H54 (cell line): Measurements from ENCODE around the gene KIFC1.
"Not testable (repeated sequence)": the region's sequence is repeated elsewhere in the genome, so short reads cannot be mapped to it uniquely, and the experiment has no call there.

Source experiments
- DNase-seq: peaks from one replicate; pipeline ENCODE4 v3.0.0; 2011; ENCODE audit warnings: low spot score, mixed read lengths; ENCODE audit not compliant: insufficient read length
- FAIRE-seq: peaks from 3 replicates; lab custom pipeline; 2011; peaks lifted over from hg19 to GRCh38; lab: Jason Lieb, UNC
- POLR2A ChIP-seq: IDR thresholded peaks from 2 replicates; pipeline ENCODE4 v1.6.1; 2011; ENCODE audit warnings: low read depth, mild to moderate bottlenecking, low read length

Gene KIFC1

DNA sequence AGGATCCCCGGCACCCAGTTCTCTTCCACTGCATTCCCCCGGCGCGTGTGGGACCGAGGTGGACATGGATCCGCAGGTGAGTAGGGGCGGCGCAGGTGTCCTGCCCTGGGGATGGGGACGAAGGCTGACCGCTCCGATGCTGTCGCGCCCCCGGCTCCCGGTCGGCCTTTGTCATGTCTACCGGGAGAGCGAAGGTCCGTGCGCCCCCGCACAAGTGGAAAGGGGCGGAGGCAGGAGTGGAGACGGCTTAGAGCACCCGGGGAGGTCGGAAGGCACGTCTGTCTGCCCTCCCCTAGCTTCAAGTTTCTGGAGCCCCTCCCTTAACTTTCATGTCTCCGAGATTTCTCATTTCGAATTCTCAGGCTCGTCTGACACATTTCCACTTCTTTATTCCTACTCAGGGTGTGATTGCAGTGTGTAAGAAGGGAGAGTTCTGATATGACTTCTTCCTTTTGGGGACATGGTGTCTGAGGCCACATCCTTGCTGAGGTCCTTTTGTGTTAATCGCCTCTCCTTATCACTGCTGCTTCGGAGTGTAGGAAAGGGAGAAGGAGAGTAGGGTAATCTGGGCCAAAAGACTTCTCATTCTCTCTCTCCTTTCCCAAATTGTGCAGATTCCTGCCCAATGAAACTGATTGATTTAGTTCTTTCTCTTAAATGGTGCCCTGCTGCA is 435 bp downstream of the KIFC1 start:
- DNase-seq, result no peak
- FAIRE-seq, result no peak
- TF ChIP-seq POLR2A, result no peak

DNA sequence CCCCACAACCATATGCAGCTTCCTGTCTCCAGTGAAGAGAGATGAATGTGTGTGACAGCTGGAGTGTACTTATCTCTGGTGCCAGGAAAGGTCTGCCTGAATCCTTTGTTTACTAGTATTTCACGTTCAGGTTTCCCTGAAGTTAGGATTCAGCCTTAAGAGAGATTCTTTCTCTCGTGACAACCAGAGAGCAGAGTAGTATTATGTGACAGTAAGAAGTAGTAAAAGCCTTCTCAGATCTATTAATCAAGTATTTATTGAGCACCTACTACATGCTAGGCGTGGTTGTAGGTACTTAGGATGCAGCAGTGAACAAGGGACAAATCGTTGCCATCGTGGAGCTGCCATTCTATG is 949 bp downstream of the KIFC1 start:
- no peak for DNase-seq
- TF ChIP-seq POLR2A, result no peak
- no peak for FAIRE-seq

DNA sequence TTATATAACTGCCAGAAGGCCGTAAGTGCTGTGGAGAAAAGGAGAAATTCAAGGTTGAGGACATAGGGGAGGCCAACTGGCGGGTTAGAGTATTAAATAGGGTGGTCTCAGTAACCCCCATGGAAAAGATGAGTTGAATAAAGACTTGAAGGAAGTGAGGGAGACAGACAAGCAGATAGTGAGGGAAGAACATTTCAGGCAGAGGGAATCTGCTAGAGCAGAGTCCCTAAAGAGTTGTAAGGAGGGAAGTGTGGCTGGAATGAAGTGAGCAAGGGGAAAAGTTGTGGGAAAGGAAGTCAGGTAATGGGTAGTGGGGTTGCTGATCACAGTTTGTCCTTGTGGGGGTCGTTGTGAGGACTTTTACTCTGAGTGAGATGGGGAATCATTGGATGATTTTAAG is 1.4 kb downstream of the KIFC1 start:
- DNase-seq (no peak), FAIRE-seq (no peak)
- no peak for TF ChIP-seq POLR2A

DNA sequence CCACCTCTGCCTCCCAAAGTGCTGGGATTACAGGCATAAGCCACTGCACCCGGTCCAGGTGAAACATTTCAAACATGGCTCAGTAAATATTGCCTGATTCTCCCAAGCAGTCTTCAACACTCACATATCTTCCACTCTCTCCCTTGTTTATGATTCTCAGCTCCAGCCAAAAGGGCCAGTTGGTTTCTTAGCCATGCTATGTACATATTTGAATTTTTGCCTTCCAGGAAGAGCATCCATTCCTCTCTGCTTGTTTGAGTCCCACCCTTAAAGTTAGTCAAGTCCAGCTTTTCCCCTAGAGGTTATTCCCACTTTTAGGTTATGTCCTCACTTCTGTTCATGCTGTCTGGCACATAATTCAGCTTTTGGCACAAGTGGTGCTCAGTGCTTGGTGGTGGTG is 5.9 kb downstream of the KIFC1 start:
- FAIRE-seq (no peak), DNase-seq (no peak)
- no peak for TF ChIP-seq POLR2A

DNA sequence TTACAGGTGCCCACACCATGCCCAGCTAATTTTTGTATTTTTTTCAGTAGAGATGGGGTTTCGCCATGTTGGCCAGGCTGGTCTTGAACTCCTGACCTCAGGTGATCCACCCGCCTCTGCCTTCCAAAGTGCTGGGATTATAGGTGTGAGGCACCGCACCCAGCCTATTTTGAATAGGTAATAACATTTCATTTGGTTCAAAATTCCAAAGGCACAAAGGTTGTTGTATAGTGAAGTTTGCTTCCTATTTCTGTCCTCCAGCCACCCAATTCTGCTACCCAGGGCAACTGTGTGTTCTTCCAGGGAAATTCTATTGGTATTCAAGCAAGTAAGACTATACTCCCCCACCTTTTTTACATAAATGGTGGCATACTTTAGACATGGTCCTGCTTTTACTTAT is 7.0 kb downstream of the KIFC1 start:
- FAIRE-seq, DNase-seq: not testable (repeated sequence)

DNA sequence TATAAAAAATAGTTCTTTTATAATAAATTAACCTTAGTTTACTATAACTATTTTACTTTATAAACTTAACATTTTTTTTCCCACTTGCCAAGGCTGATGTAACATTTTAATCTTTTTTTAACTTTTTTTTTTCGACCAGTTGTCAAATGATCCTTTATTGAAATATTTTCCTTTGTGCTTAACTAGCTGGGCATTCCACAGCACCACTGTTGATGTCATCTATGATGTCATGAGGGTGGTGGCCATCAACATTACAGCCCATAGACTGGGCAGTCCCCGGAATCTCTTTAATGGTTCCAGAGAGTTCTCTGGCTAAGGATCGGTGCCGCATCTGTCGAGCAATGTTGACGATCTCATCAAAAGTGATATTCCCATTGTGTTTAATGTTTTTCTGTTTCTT is 8.3 kb downstream of the KIFC1 start:
- not testable (repeated sequence) for FAIRE-seq, DNase-seq

DNA sequence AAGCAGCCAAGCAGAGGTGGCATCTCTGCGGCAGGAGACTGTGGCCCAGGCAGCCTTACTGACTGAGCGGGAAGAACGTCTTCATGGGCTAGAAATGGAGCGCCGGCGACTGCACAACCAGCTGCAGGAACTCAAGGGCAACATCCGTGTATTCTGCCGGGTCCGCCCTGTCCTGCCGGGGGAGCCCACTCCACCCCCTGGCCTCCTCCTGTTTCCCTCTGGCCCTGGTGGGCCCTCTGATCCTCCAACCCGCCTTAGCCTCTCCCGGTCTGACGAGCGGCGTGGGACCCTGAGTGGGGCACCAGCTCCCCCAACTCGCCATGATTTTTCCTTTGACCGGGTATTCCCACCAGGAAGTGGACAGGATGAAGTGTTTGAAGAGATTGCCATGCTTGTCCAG is 13.3 kb downstream of the KIFC1 start:
- FAIRE-seq (no peak), DNase-seq (no peak)
- TF ChIP-seq POLR2A, result no peak

DNA sequence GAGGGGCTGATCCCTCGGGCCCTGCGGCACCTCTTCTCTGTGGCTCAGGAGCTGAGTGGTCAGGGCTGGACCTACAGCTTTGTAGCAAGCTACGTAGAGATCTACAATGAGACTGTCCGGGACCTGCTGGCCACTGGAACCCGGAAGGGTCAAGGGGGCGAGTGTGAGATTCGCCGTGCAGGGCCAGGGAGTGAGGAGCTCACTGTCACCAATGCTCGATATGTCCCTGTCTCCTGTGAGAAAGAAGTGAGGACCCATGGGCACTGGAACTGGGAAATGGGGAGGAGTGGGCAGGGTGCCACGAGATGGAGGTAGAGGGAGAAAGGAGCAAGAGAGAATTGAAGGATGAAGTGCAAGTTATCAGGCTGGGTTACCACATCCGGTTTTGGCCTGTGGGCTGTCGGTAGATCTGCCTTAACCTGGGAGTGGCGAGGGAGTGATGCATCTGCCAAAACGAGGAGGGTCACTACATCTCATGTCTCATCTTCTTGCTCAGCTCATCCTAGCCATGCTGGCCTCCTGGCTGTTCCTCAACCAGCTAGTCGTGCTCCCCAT is 13.8 kb downstream of the KIFC1 start:
- DNase-seq, result no peak
- TF ChIP-seq POLR2A, result no peak
- FAIRE-seq, result no peak

DNA sequence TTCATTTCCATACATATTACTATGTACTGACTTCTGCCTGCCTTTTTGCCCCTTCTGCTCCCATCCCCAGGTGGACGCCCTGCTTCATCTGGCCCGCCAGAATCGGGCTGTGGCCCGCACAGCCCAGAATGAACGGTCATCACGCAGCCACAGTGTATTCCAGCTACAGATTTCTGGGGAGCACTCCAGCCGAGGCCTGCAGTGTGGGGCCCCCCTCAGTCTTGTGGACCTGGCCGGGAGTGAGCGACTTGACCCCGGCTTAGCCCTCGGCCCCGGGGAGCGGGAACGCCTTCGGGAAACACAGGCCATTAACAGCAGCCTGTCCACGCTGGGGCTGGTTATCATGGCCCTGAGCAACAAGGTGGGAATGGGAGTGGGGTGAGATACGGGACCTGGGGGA is 14.5 kb downstream of the KIFC1 start:
- FAIRE-seq (no peak), DNase-seq (no peak)
- no peak for TF ChIP-seq POLR2A

DNA sequence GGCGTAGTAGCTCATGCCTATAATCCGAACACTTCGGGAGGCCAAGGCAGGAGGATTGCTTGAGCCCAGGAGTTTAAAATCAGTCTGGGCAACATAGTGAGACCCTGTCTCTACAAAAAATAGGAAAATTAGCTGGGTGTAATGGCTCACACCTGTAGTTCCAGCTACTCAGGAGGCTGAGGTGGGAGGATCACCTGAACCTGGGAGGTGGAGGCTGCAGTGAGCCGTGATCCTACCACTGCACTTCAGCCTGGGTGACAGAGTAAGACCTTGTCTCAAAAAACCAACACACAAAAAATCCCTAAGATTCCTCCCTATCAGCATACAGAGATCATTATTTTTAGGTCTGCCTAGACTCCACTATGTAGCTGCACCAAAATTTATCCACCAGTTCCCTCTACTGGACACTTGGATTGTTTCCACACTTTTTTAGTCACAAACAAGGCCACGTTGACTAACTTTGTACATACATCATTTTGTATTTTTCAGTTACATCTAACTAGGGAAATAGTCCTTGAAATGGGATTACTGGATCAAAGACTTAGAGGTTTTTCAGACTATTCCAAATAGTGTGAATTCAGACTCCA is 15.6 kb downstream of the KIFC1 start:
- FAIRE-seq, result no peak
- TF ChIP-seq POLR2A, result no peak
- no peak for DNase-seq

DNA sequence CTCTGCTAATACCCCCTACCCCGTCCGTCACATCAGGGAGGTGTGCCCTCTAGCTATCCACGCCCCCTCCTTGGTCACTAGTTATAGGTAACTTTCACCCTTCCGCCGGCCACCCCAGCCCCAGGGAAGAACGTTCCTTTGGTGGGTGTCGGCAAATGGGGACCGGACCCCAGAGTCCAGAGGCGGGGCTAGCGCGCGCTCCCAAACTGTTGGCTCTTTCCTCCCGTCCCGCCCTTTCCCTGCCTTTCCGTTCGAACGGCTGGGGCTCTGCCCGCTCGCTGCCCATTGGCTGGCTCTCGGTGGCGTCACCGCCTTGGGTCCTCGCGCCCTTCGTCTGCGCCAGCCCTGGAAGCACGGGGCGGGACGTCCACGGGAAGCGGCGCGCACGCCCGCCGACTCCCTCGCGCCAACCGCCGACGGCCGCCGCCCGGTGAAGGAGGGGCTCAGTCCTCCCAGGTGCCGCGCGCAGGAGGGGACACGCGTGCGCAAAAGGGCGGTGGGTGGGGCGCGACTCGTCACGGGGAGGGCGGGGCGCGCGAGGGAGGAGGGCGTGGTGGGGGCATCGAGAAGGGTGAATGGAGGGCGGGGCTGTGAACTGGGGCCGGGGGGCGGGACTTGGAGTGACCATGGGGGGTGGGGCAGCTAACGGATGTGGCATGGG is 18.6 kb downstream of the KIFC1 start:
- FAIRE-seq, result no peak
- peak; percentile 93 for DNase-seq
- TF ChIP-seq POLR2A, result peak; percentile 40

DNA sequence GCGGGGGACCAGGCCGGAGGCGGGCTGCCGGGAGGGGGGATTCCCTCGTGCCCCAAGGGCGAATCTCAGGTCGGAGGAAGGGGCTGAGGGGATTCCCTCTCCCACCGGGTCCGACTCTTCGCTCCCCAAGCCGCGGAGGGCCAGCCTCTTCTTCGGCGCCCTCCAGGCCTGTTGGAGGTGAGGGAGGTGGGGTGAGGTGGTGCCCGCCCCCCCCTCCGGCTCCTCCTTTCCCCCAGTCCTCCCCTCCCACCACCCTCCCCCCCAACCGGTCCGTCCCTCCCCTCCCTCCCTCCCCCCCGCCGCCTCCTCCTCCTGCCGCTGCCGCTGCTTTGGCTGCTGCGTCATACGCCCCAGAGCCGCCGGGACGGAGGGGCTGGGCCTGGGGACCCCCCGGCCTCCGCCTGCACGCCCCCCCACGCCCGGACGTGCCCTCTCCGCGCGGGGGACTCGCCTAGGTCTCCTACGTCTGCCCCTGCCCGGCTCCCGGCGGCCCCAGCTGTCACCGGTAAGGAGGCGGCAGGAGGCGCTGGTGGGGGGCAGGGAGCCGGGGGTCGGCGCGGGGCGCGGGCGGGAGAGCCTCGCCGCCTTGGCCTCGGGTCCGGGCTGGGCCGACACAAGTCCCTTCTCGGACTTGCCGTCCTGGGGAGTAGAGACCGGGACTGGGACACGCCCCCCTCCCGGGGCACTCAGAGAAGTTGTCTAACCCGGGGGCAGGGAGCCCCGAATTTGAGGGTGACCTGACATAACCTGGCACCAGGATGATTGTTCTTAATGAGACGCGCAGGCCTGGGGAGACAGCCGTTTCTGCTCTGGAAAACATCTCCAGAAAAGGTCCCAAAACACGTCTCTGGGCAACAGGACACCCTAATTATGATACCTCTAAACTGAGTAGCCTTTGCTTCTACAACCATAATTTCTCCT is 19.3 kb downstream of the KIFC1 start, which contains the start of gene PHF1:
Gene PHF1, plus strand, starts transcription at position 304 of the 921 bp plus-strand sequence. CDS start 1,250 bp downstream, outside the sequence.
- no peak for FAIRE-seq
- DNase-seq, result no peak
- TF ChIP-seq POLR2A, result peak; percentile 57

DNA sequence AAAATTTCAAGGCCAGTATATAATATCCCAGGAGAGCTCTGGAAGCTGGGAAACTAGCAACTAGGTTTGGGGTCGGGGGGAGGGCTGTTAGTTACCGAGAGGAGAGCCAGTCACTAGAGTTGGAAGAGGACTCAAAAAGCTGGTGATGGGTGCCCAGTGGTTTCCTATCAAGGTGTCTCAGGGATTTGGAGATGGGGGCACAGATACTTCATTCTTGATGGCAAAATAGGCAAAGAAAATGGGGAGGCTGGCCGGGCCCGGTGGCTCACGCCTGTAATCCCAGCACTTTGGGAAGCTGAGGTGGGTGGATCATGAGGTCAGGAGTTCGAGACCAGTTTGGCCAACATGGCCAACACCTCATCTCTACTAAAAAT is 20.0 kb downstream of the KIFC1 start:
- no peak for FAIRE-seq
- no peak for TF ChIP-seq POLR2A
- DNase-seq, result no peak
